Mucosa of stomach (tissue), 1 donor: ENCODE measurements around the gene TMC6.
A peak's percentile ranks its signal among the peaks of the same experiment; 100 is the strongest.

Experiments
- H3K27me3 ChIP-seq: one replicate; pipeline ENCODE4 v1.7.0; 2013; ENCODE audit warnings: mild to moderate bottlenecking, low read length; ENCODE audit not compliant: control insufficient read depth, insufficient read depth
- H3K36me3 ChIP-seq: one replicate; pipeline ENCODE4 v1.7.0; 2013; ENCODE audit warnings: low read length; ENCODE audit not compliant: control insufficient read depth, insufficient read depth
- H3K4me1 ChIP-seq: one replicate; pipeline ENCODE4 v1.7.0; 2013; ENCODE audit warnings: mild to moderate bottlenecking, low read length; ENCODE audit not compliant: control insufficient read depth, insufficient read depth
- H3K4me3 ChIP-seq: one replicate; pipeline ENCODE4 v1.7.0; 2013; ENCODE audit warnings: low read length
- H3K9ac ChIP-seq: one replicate; pipeline ENCODE4 v1.7.0; 2013; ENCODE audit warnings: mild to moderate bottlenecking, low read length, moderate library complexity
- H3K9me3 ChIP-seq: one replicate; pipeline ENCODE4 v1.7.0; 2013; ENCODE audit warnings: mild to moderate bottlenecking, low read length, moderate library complexity; ENCODE audit not compliant: control insufficient read depth
- donor health status: Pancreatic carcinoma.

The TMC6 gene

GRCh38 chr17:78168242-78168902, 39.8 kb upstream of the TMC6 start, which contains the start of gene SYNGR2:
SYNGR2 (plus strand) TSS chr17:78168581; CDS start chr17:78168617, 36 bp downstream.
- H3K4me1 ChIP-seq = peaks cover 51% of the 10 kb centered on the region

GRCh38 chr17:78166416-78166815, 37.9 kb upstream of the TMC6 start:
- H3K27me3 ChIP-seq = no peaks in the 10 kb centered on the region
- H3K9ac ChIP-seq = no peak overlapping the region
- H3K36me3 ChIP-seq = peaks cover 9% of the 10 kb centered on the region
- H3K4me3 ChIP-seq = no peak overlapping the region
- H3K4me1 ChIP-seq = peaks cover 32% of the 10 kb centered on the region
- H3K9me3 ChIP-seq = no peaks in the 10 kb centered on the region

More at GRCh38 chr17:78168242-78168902, 39.8 kb upstream of the TMC6 start, which contains the start of gene SYNGR2:
- Histone ChIP-seq H3K36me3 (peaks cover 9% of the 10 kb centered on the region), H3K9ac (peak within 1 kb of the TSS; percentile 83), H3K4me3 (peak within 1 kb of the TSS; percentile 69), H3K9me3 (no peaks in the 10 kb centered on the region), H3K27me3 (no peaks in the 10 kb centered on the region)

- no peak overlapping the region for H3K4me3 ChIP-seq
Observed at GRCh38 chr17:78164748-78165607, 36.4 kb upstream of the TMC6 start.

GRCh38 chr17:78163881-78164747, 35.6 kb upstream of the TMC6 start:
- no peaks in the 10 kb centered on the region for H3K27me3 ChIP-seq
- H3K4me3 ChIP-seq = no peak overlapping the region
- H3K36me3 ChIP-seq = no peaks in the 10 kb centered on the region
- no peak overlapping the region for H3K9ac ChIP-seq
- no peaks in the 10 kb centered on the region for H3K9me3 ChIP-seq
- H3K4me1 ChIP-seq = peaks cover 14% of the 10 kb centered on the region

More at GRCh38 chr17:78164748-78165607, 36.4 kb upstream of the TMC6 start:
- no peak overlapping the region for H3K9ac ChIP-seq
- H3K9me3 ChIP-seq = no peaks in the 10 kb centered on the region
- H3K36me3 ChIP-seq = no peaks in the 10 kb centered on the region
- H3K4me1 ChIP-seq = peaks cover 20% of the 10 kb centered on the region
- no peaks in the 10 kb centered on the region for H3K27me3 ChIP-seq

GRCh38 chr17:78159575-78160158, 31.1 kb upstream of the TMC6 start:
- peaks cover 8% of the 10 kb centered on the region for H3K4me1 ChIP-seq
- no peaks in the 10 kb centered on the region for H3K36me3 ChIP-seq
- no peak overlapping the region for H3K9ac ChIP-seq
- H3K9me3 ChIP-seq = no peaks in the 10 kb centered on the region
- H3K4me3 ChIP-seq = no peak overlapping the region
- H3K27me3 ChIP-seq = no peaks in the 10 kb centered on the region

- no peaks in the 10 kb centered on the region for H3K27me3 ChIP-seq
- no peak overlapping the region for H3K4me3 ChIP-seq
- no peak overlapping the region for H3K9ac ChIP-seq
- no peaks in the 10 kb centered on the region for H3K9me3 ChIP-seq
- no peaks in the 10 kb centered on the region for H3K36me3 ChIP-seq
- H3K4me1 ChIP-seq = peaks cover 13% of the 10 kb centered on the region
Observed at GRCh38 chr17:78154903-78155811, 26.6 kb upstream of the TMC6 start.

GRCh38 chr17:78151514-78152008, 23.0 kb upstream of the TMC6 start:
- Histone ChIP-seq H3K27me3 (no peaks in the 10 kb centered on the region), H3K4me1 (peaks cover 28% of the 10 kb centered on the region), H3K9ac (no peak overlapping the region), H3K36me3 (no peaks in the 10 kb centered on the region), H3K4me3 (no peak overlapping the region), H3K9me3 (no peaks in the 10 kb centered on the region)

- Histone ChIP-seq H3K9me3 (no peaks in the 10 kb centered on the region), H3K9ac (no peak overlapping the region), H3K4me3 (no peak overlapping the region), H3K36me3 (no peaks in the 10 kb centered on the region), H3K4me1 (peaks cover 59% of the 10 kb centered on the region), H3K27me3 (no peaks in the 10 kb centered on the region)
Observed at GRCh38 chr17:78148286-78149016, 19.9 kb upstream of the TMC6 start.

- peak overlapping the region; percentile 50 for H3K9ac ChIP-seq
Observed at GRCh38 chr17:78147315-78147998, 18.9 kb upstream of the TMC6 start.

GRCh38 chr17:78146881-78147280, 18.3 kb upstream of the TMC6 start:
- Histone ChIP-seq H3K4me3 (no peak overlapping the region), H3K4me1 (peaks cover 66% of the 10 kb centered on the region), H3K36me3 (no peaks in the 10 kb centered on the region), H3K9ac (peak overlapping the region; percentile 50), H3K9me3 (no peaks in the 10 kb centered on the region), H3K27me3 (no peaks in the 10 kb centered on the region)

More at GRCh38 chr17:78147315-78147998, 18.9 kb upstream of the TMC6 start:
- H3K36me3 ChIP-seq = no peaks in the 10 kb centered on the region
- no peaks in the 10 kb centered on the region for H3K9me3 ChIP-seq
- peaks cover 62% of the 10 kb centered on the region for H3K4me1 ChIP-seq
- H3K27me3 ChIP-seq = no peaks in the 10 kb centered on the region
- no peak overlapping the region for H3K4me3 ChIP-seq
